Effector memory CD4-positive, alpha-beta T cell (primary cell): ENCODE data around the gene PITPNM1.

Source experiments
- DNase-seq, 3 donors: peaks; one replicate each; pipeline ENCODE4 v3.0.0-alpha.2; 2020
- H3K27ac ChIP-seq: 2 replicates; pipeline ENCODE4 v1.7.0; 2013; ENCODE audit warnings: mild to moderate bottlenecking, low read length, moderate library complexity; ENCODE audit not compliant: insufficient read depth, poor library complexity, severe bottlenecking
- H3K27me3 ChIP-seq: replicated peaks from 2 replicates; pipeline ENCODE4 v1.7.0; 2013; ENCODE audit warnings: mild to moderate bottlenecking, low read length; ENCODE audit not compliant: insufficient read depth, control insufficient read depth, poor library complexity, severe bottlenecking
- H3K36me3 ChIP-seq: 2 replicates; pipeline ENCODE4 v1.7.0; 2013; ENCODE audit warnings: mild to moderate bottlenecking, low read length, moderate library complexity; ENCODE audit not compliant: control insufficient read depth, insufficient read depth
- H3K4me1 ChIP-seq: 2 replicates; pipeline ENCODE4 v1.7.0; 2013; ENCODE audit warnings: low read length, mild to moderate bottlenecking; ENCODE audit not compliant: control insufficient read depth, insufficient read depth, poor library complexity, severe bottlenecking
- H3K4me3 ChIP-seq: 2 replicates; pipeline ENCODE4 v1.7.0; 2013; ENCODE audit warnings: low read length, low read depth, mild to moderate bottlenecking; ENCODE audit not compliant: insufficient read depth, poor library complexity, severe bottlenecking
- H3K9me3 ChIP-seq: 2 replicates; pipeline ENCODE4 v1.7.0; 2013; ENCODE audit warnings: mild to moderate bottlenecking, low read length, moderate library complexity; ENCODE audit not compliant: control insufficient read depth

Gene PITPNM1

DNA sequence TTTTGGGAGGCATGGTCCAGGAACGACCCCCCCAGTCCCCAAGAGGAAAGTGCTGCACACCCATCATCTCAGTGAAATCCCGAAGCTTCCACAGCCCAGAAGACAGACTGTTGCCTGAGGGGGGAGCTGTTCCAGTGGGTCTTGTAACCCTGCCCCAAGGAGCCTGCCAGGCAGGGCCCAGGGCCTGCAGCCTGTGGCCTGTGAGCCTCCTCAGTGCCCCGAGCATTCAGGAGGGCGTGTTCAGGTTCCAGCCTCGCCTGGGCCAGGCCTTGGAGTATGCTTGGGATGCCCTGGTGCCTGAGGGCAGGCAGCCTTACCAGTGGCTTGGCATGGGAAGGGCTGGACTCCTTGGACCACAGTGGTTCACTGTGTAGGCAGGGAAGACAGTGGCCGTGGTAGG lies 36.0 kb upstream of the PITPNM1 start:
- Histone ChIP-seq H3K27me3 (no peaks in the 10 kb centered on the region), H3K36me3 (no peaks in the 10 kb centered on the region), H3K9me3 (no peaks in the 10 kb centered on the region), H3K27ac (no peak overlapping the region), H3K4me3 (no peak overlapping the region), H3K4me1 (no peaks in the 10 kb centered on the region)
- DNase-seq: no peak

GRCh38 chr11:67539550-67539949 lies 34.4 kb upstream of the PITPNM1 start:
- Histone ChIP-seq H3K9me3 (no peaks in the 10 kb centered on the region), H3K27me3 (no peaks in the 10 kb centered on the region), H3K4me3 (no peak overlapping the region), H3K4me1 (no peaks in the 10 kb centered on the region), H3K36me3 (no peaks in the 10 kb centered on the region), H3K27ac (no peak overlapping the region)
- no peak for DNase-seq

DNA sequence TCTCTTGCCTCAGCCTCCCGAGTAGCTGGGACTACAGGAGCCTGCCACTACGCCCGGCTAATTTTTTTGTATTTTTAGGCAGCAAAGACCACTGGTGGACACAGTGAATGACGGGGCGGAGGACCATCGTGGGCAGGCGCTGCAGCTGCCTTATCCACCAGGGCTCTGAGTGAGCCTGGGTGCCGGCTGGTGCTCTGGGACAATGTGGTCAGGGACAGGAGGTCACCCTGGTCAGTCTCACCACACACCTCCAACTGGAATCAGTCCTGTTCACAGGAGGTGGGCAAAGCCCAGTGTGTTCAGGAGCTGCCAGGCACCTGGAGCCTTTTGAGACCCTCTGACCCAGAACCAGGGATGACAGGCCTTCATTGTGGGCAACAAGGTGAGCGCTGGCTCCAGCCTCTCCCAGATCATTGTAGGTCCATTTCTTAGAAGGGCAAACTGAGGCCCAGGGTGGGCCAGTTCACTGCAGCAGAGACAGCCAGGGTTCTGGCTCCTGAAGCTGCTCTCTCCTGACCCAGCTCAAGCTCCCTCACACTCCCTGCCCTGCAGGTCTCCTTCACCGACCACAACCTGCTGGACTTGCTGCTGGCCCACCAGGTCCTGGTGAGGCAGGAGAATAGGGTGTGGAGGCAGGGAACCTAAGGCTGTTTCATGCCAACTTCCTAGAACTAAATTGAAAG lies 33.8 kb upstream of the PITPNM1 start:
- no peaks in the 10 kb centered on the region for H3K4me1 ChIP-seq
- H3K4me3 ChIP-seq: no peak overlapping the region
- no peaks in the 10 kb centered on the region for H3K9me3 ChIP-seq
- H3K27me3 ChIP-seq: no peaks in the 10 kb centered on the region
- no peaks in the 10 kb centered on the region for H3K36me3 ChIP-seq
- H3K27ac ChIP-seq: no peak overlapping the region
- DNase-seq: no peak

- DNase-seq: no peak
- Histone ChIP-seq H3K27ac (no peak overlapping the region), H3K9me3 (no peaks in the 10 kb centered on the region), H3K4me1 (no peaks in the 10 kb centered on the region), H3K4me3 (no peak overlapping the region), H3K27me3 (no peaks in the 10 kb centered on the region), H3K36me3 (no peaks in the 10 kb centered on the region)
These were observed 33.1 kb upstream of the PITPNM1 start for GRCh38 chr11:67538306-67538705.

- no peak overlapping the region for H3K4me3 ChIP-seq
- H3K36me3 ChIP-seq: no peaks in the 10 kb centered on the region
- no peaks in the 10 kb centered on the region for H3K4me1 ChIP-seq
- no peaks in the 10 kb centered on the region for H3K9me3 ChIP-seq
- no peak for DNase-seq
- H3K27me3 ChIP-seq: no peaks in the 10 kb centered on the region
- no peak overlapping the region for H3K27ac ChIP-seq
These were observed 30.4 kb upstream of the PITPNM1 start for GRCh38 chr11:67535561-67535960.

GRCh38 chr11:67534070-67534679 lies 29.0 kb upstream of the PITPNM1 start:
- no peaks in the 10 kb centered on the region for H3K9me3 ChIP-seq
- H3K36me3 ChIP-seq: no peaks in the 10 kb centered on the region
- no peaks in the 10 kb centered on the region for H3K27me3 ChIP-seq
- no peak for DNase-seq
- H3K27ac ChIP-seq: no peak overlapping the region
- no peaks in the 10 kb centered on the region for H3K4me1 ChIP-seq
- H3K4me3 ChIP-seq: no peak overlapping the region

DNA sequence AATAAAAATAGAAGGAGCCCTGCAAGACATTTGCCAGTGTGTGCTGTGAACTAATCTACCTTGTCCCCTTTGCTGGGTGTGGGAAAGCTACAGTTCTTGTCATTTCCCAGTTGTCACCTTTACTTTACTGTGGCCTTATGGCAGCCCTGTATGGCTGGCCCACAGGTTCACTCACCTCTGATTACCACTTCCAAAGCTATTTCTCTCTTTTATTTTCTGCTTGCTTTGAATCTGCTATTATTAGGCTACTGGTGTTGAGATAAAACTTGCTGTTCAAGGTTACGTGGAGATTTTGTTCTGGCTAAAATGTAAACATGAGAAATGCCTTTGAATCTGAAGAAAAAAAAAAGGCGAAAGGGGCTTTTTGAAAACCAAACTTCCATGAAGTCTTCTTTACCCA lies 27.7 kb upstream of the PITPNM1 start:
- Histone ChIP-seq H3K36me3 (no peaks in the 10 kb centered on the region), H3K27me3 (no peaks in the 10 kb centered on the region), H3K4me3 (no peak overlapping the region), H3K27ac (no peak overlapping the region), H3K4me1 (no peaks in the 10 kb centered on the region), H3K9me3 (no peaks in the 10 kb centered on the region)
- DNase-seq: no peak

DNA sequence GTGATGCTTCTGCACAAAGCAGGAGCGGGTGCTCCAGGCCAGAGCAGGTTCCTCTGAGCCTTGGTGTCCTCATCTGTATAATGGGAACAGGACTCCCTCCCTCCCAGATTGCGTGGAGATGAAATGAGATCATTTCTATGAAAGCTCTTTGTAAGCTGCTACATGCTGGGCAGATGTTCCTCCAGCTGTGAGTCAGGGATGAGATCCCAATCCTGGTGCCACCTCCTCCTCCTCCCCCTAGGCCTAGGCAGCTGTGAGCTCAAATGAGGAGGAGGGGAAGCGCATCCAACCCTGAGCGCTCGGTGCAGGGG lies 25.1 kb upstream of the PITPNM1 start:
- Histone ChIP-seq H3K27me3 (no peaks in the 10 kb centered on the region), H3K4me1 (no peaks in the 10 kb centered on the region), H3K4me3 (no peak overlapping the region), H3K36me3 (no peaks in the 10 kb centered on the region), H3K27ac (no peak overlapping the region), H3K9me3 (no peaks in the 10 kb centered on the region)
- DNase-seq: no peak

DNA sequence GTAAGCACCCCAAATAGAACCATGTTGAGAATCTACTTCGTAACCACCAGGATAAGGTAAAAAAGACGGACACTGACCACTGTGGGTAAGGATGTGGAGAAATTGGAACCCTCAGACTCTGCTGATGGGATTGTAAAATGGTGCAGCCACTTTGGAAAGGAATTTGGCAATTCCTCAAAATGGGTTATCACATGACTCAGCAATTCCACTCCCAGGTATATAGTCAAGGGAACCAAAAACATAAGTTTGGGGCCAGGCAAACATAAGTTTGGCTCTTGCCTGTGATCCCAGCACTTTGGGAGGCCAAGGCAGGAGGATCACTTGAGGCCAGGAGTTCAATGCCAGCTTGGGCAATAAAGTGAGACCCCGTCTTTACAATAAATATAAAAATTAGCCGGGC lies 23.2 kb upstream of the PITPNM1 start:
- Histone ChIP-seq H3K27ac (no peak overlapping the region), H3K9me3 (no peaks in the 10 kb centered on the region), H3K27me3 (no peaks in the 10 kb centered on the region), H3K4me1 (no peaks in the 10 kb centered on the region), H3K36me3 (no peaks in the 10 kb centered on the region), H3K4me3 (no peak overlapping the region)
- DNase-seq: no peak

DNA sequence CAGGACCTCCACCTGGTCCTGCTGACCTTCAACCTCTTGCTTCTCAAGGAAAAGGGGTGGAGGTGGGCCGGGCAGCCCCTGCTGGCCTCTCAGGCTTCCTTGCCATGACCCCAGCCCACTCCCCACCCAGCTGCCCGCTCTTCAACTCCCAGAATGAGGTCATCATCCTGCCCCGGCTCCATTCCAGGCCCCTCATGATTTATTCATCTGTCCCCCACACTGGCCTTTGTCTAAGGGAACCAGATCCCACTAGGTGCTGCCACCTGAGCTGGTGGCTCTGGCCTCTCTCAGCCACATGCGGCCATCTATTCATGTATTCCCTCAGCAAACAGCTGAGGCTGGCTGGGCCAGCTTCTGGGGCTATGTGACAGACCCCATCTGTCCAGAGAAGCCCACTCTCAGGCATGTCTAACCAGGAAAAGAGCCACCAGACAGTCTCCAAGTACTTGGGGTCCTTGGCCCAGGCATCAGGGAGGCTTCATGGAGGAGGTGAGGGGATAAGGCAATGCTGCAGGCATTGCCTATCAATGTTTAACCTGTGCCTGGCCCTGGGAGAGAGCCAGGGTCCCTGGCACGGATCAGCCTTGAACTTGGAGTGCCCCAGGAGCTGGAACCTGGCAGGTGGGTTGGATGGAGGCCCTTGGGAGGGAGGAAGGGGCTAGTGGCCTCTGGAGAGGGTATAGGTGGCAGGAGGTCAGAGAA lies 20.3 kb upstream of the PITPNM1 start:
- Histone ChIP-seq H3K27ac (no peak overlapping the region), H3K27me3 (no peaks in the 10 kb centered on the region), H3K9me3 (no peaks in the 10 kb centered on the region), H3K4me1 (no peaks in the 10 kb centered on the region), H3K36me3 (no peaks in the 10 kb centered on the region), H3K4me3 (no peak overlapping the region)
- DNase-seq: no peak
